Vagina (tissue), 2 donors: ENCODE results near the gene RHOG.

Source experiments
- CTCF ChIP-seq, 3 experiments: fragments of 450-650 bp in 2 of 3; fragments of 200-600 bp in 1 of 3; sonication (generic) in 1 of 3; IDR thresholded peaks; one replicate each; pipeline ENCODE4 v1.5.1; 2017 to 2019; ENCODE audit warnings: antibody characterized with exemption in 3 of 3, mild to moderate bottlenecking in 2 of 3, moderate library complexity in 2 of 3
- POLR2AphosphoS5 ChIP-seq, 2 donors: sonication (generic); formaldehyde crosslinking; IDR thresholded peaks; one replicate each; pipeline ENCODE4 v1.9.0; 2017; ENCODE audit warnings: antibody characterized with exemption in 2 of 2, mild to moderate bottlenecking in 2 of 2, low read depth in 1 of 2; ENCODE audit not compliant: insufficient read depth in 1 of 2

GRCh38 chr11:3823762-3824506, 16.8 kb downstream of the RHOG start:
- TF ChIP-seq POLR2AphosphoS5 (IDR thresholded peaks at IDR 0.05; ENCODE audit: insufficient read depth in 1 of 2, low read depth in 1 of 2) (no peak), CTCF (IDR thresholded peaks at IDR 0.05) (no peak)
